Measurements from ENCODE around the gene STRIP1. TPM values are rescaled to one million over a fixed set of nuclear protein-coding genes. Genes with fewer than 3 reads are reported as not detected.

STRIP1 gene
- total RNA-seq, 2 donors from 2014 or later: 64.9 to 66.1 TPM

GRCh38 chr1:110006516-110006915 lies 27.9 kb upstream of the STRIP1 start:
- Histone ChIP-seq H3K27me3 (ENCODE audit: control insufficient read depth, insufficient read depth, low read length, poor library complexity, severe bottlenecking) (no peaks in the 10 kb centered on the region), H3K27ac (ENCODE audit: low read depth, low read length) (no peak overlapping the region), H3K4me3 (ENCODE audit: low read length) (peak overlapping the region; percentile 41), H3K9me3 (ENCODE audit: control insufficient read depth, low read length) (no peaks in the 10 kb centered on the region), H3K9ac (ENCODE audit: extremely low read depth, low read length, poor library complexity, severe bottlenecking) (no peak overlapping the region), H3K4me1 (ENCODE audit: control insufficient read depth, insufficient read depth, low read length) (peaks cover 45% of the 10 kb centered on the region), H3K36me3 (ENCODE audit: control insufficient read depth, insufficient read depth, low read length) (peaks cover 27% of the 10 kb centered on the region)
- no peak for TF ChIP-seq CTCF (conservative IDR thresholded peaks at IDR 0.05)
- WGBS, 2 experiments (ENCODE audit: insufficient coverage in 1 of 2, insufficient read length in 1 of 2): 45 to 63% methylated on average over 1 of the region's 1 CpG
- H3K4me1 Mint-ChIP-seq: peaks cover 75% of the 10 kb centered on the region
- no peak overlapping the region for H3K4me3 Mint-ChIP-seq
- peaks cover 11% of the 10 kb centered on the region for H3K36me3 Mint-ChIP-seq (ENCODE audit: low read depth)
- H3K27me3 Mint-ChIP-seq (ENCODE audit: insufficient read depth): no peaks in the 10 kb centered on the region
- no peaks in the 10 kb centered on the region for H3K9me3 Mint-ChIP-seq
- DNase-seq: no peak
- H3K27ac Mint-ChIP-seq: peak overlapping the region; percentile 45

GRCh38 chr1:110007046-110007830 lies 27.2 kb upstream of the STRIP1 start:
- Histone ChIP-seq H3K4me3 (ENCODE audit: low read length) (peak overlapping the region; percentile 41), H3K9me3 (ENCODE audit: control insufficient read depth, low read length) (no peaks in the 10 kb centered on the region), H3K27me3 (ENCODE audit: control insufficient read depth, insufficient read depth, low read length, poor library complexity, severe bottlenecking) (no peaks in the 10 kb centered on the region), H3K9ac (ENCODE audit: extremely low read depth, low read length, poor library complexity, severe bottlenecking) (no peak overlapping the region), H3K36me3 (ENCODE audit: control insufficient read depth, insufficient read depth, low read length) (peaks cover 33% of the 10 kb centered on the region), H3K27ac (ENCODE audit: low read depth, low read length) (no peak overlapping the region), H3K4me1 (ENCODE audit: control insufficient read depth, insufficient read depth, low read length) (peaks cover 42% of the 10 kb centered on the region)
- TF ChIP-seq CTCF (conservative IDR thresholded peaks at IDR 0.05): no peak
- Mint-ChIP-seq H3K36me3 (ENCODE audit: low read depth) (peaks cover 17% of the 10 kb centered on the region), H3K4me3 (peak overlapping the region; percentile 22), H3K4me1 (peaks cover 73% of the 10 kb centered on the region), H3K9me3 (no peaks in the 10 kb centered on the region), H3K27me3 (ENCODE audit: insufficient read depth) (no peaks in the 10 kb centered on the region), H3K27ac (peak overlapping the region; percentile 45)
- 61 to 100% methylated on average over 1 to 4 of the region's 4 CpGs for WGBS, 2 experiments (ENCODE audit: insufficient coverage in 1 of 2, insufficient read length in 1 of 2)
- DNase-seq: no peak

GRCh38 chr1:110008971-110009565 lies 25.4 kb upstream of the STRIP1 start:
- H3K27me3 ChIP-seq (ENCODE audit: control insufficient read depth, insufficient read depth, low read length, poor library complexity, severe bottlenecking): no peaks in the 10 kb centered on the region
- peaks cover 48% of the 10 kb centered on the region for H3K36me3 ChIP-seq (ENCODE audit: control insufficient read depth, insufficient read depth, low read length)
- H3K9me3 ChIP-seq (ENCODE audit: control insufficient read depth, low read length): no peaks in the 10 kb centered on the region
- H3K27ac Mint-ChIP-seq: no peak overlapping the region
- no peak for DNase-seq
- peaks cover 28% of the 10 kb centered on the region for H3K4me1 ChIP-seq (ENCODE audit: control insufficient read depth, insufficient read depth, low read length)
- WGBS, 2 experiments (ENCODE audit: insufficient coverage in 1 of 2, insufficient read length in 1 of 2): 95 to 97% methylated on average over 4 to 7 of the region's 7 CpGs
- no peak overlapping the region for H3K4me3 Mint-ChIP-seq
- H3K4me3 ChIP-seq (ENCODE audit: low read length): no peak overlapping the region
- peaks cover 55% of the 10 kb centered on the region for H3K4me1 Mint-ChIP-seq
- TF ChIP-seq CTCF (conservative IDR thresholded peaks at IDR 0.05): no peak
- H3K9me3 Mint-ChIP-seq: no peaks in the 10 kb centered on the region
- H3K9ac ChIP-seq (ENCODE audit: extremely low read depth, low read length, poor library complexity, severe bottlenecking): no peak overlapping the region
- H3K36me3 Mint-ChIP-seq (ENCODE audit: low read depth): peaks cover 26% of the 10 kb centered on the region
- H3K27me3 Mint-ChIP-seq (ENCODE audit: insufficient read depth): no peaks in the 10 kb centered on the region
- H3K27ac ChIP-seq (ENCODE audit: low read depth, low read length): no peak overlapping the region

All from endodermal cell (in vitro differentiated cells).